ENCODE results near the gene ABCA3. TPM values are rescaled to one million over a fixed set of nuclear protein-coding genes. Genes with fewer than 3 reads are reported as not detected.

ABCA3 gene
- total RNA-seq, 1 experiment from 2014 or later = 7.6 TPM

- Mint-ChIP-seq H3K27me3 (ENCODE audit: unreplicated experiment) (peaks cover 10% of the 10 kb centered on the region), H3K4me1 (ENCODE audit: low read depth, unreplicated experiment) (no peaks in the 10 kb centered on the region), H3K9me3 (ENCODE audit: low read depth, unreplicated experiment) (no peaks in the 10 kb centered on the region), H3K36me3 (ENCODE audit: insufficient read depth, unreplicated experiment) (no peaks in the 10 kb centered on the region), H3K27ac (ENCODE audit: unreplicated experiment) (no peak overlapping the region), H3K4me3 (ENCODE audit: low read depth, unreplicated experiment) (no peak overlapping the region)
- BruUV-seq (replicated peaks) = no TSS peak
- DNase-seq = no peak
- intact Hi-C loops (cut with micrococcal nuclease; ENCODE audit: unreplicated experiment) = no loop called here
- TF ChIP-seq CTCF (IDR thresholded peaks at IDR 0.05; ENCODE audit: unreplicated experiment) = no peak
- CTCF ChIA-PET = no interaction called here
Observed at GRCh38 chr16:2326191-2326590, 14.3 kb downstream of the ABCA3 start.

DNA sequence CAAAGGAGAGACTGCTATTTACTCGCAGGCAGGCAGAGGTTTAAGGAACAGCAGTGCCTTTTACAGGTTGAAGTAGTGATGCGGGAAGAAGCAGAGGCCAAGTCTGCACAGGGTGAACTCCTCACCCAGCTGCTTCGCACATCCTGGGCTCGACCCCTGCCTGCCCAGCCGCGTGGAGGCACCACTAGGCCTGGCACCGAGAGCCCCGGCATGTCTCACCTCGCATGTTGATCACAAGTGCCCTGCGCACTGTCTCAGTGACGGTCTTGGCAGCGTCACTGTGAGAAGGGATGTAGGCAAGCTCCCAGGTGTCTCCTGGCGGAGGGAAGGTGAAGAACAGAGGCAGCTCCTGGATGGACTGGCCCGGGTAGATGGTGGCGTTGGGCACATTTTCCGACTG lies 14.7 kb downstream of the ABCA3 start:
- H3K4me1 Mint-ChIP-seq (ENCODE audit: low read depth, unreplicated experiment) = no peaks in the 10 kb centered on the region
- BruUV-seq (replicated peaks) = no TSS peak
- no peaks in the 10 kb centered on the region for H3K36me3 Mint-ChIP-seq (ENCODE audit: insufficient read depth, unreplicated experiment)
- H3K27me3 Mint-ChIP-seq (ENCODE audit: unreplicated experiment) = peaks cover 6% of the 10 kb centered on the region
- no peak for DNase-seq
- intact Hi-C loops (cut with micrococcal nuclease; ENCODE audit: unreplicated experiment) = no loop called here
- H3K27ac Mint-ChIP-seq (ENCODE audit: unreplicated experiment) = no peak overlapping the region
- no peak for TF ChIP-seq CTCF (IDR thresholded peaks at IDR 0.05; ENCODE audit: unreplicated experiment)
- H3K4me3 Mint-ChIP-seq (ENCODE audit: low read depth, unreplicated experiment) = no peak overlapping the region
- no peaks in the 10 kb centered on the region for H3K9me3 Mint-ChIP-seq (ENCODE audit: low read depth, unreplicated experiment)
- CTCF ChIA-PET = no interaction called here

DNA sequence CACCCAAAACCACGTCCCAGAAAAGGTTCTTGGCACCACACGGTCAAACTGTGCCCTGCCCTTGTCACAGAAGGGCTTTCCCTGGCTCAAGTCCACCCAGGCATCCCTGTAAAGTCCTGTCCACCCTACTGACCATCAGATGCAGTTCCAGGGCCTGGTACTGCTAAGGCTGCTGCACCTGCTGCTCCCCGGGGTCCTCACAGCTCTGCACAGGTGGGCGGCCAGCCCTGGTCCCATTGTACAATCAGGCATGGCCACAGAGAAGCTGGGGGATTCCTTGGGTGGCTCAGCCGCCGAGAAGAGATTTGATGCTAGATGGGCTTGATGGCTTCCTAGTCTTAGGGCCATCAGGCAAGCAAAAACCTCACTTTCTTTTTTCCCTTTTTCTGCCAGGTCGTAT lies 15.3 kb downstream of the ABCA3 start:
- no peaks in the 10 kb centered on the region for H3K9me3 Mint-ChIP-seq (ENCODE audit: low read depth, unreplicated experiment)

GRCh38 chr16:2324296-2324859 lies 16.1 kb downstream of the ABCA3 start:
- no peak for DNase-seq
- CTCF ChIA-PET = no interaction called here
- Mint-ChIP-seq H3K27ac (ENCODE audit: unreplicated experiment) (no peak overlapping the region), H3K4me1 (ENCODE audit: low read depth, unreplicated experiment) (no peaks in the 10 kb centered on the region), H3K9me3 (ENCODE audit: low read depth, unreplicated experiment) (no peaks in the 10 kb centered on the region), H3K4me3 (ENCODE audit: low read depth, unreplicated experiment) (no peak overlapping the region), H3K27me3 (ENCODE audit: unreplicated experiment) (no peaks in the 10 kb centered on the region), H3K36me3 (ENCODE audit: insufficient read depth, unreplicated experiment) (no peaks in the 10 kb centered on the region)
- no peak for TF ChIP-seq CTCF (IDR thresholded peaks at IDR 0.05; ENCODE audit: unreplicated experiment)
- no TSS peak for BruUV-seq (replicated peaks)
- intact Hi-C loops (cut with micrococcal nuclease; ENCODE audit: unreplicated experiment) = no loop called here

More for the DNA sequence above, 15.3 kb downstream of the ABCA3 start:
- H3K4me3 Mint-ChIP-seq (ENCODE audit: low read depth, unreplicated experiment) = no peak overlapping the region
- intact Hi-C loops (cut with micrococcal nuclease; ENCODE audit: unreplicated experiment) = no loop called here
- peaks cover under 1% of the 10 kb centered on the region for H3K27me3 Mint-ChIP-seq (ENCODE audit: unreplicated experiment)
- H3K4me1 Mint-ChIP-seq (ENCODE audit: low read depth, unreplicated experiment) = no peaks in the 10 kb centered on the region
- no peaks in the 10 kb centered on the region for H3K36me3 Mint-ChIP-seq (ENCODE audit: insufficient read depth, unreplicated experiment)
- BruUV-seq (replicated peaks) = no TSS peak
- DNase-seq = no peak
- TF ChIP-seq CTCF (IDR thresholded peaks at IDR 0.05; ENCODE audit: unreplicated experiment) = no peak
- no peak overlapping the region for H3K27ac Mint-ChIP-seq (ENCODE audit: unreplicated experiment)
- CTCF ChIA-PET = no interaction called here
